ENCODE results near the gene BICRA. TPM values are rescaled to one million over a fixed set of nuclear protein-coding genes. Genes with fewer than 3 reads are reported as not detected.

Gene BICRA
- total and polyA plus RNA-seq, 3 experiments from 2014 or later: 1.6 to 13.9 (median 11.5) TPM

DNA sequence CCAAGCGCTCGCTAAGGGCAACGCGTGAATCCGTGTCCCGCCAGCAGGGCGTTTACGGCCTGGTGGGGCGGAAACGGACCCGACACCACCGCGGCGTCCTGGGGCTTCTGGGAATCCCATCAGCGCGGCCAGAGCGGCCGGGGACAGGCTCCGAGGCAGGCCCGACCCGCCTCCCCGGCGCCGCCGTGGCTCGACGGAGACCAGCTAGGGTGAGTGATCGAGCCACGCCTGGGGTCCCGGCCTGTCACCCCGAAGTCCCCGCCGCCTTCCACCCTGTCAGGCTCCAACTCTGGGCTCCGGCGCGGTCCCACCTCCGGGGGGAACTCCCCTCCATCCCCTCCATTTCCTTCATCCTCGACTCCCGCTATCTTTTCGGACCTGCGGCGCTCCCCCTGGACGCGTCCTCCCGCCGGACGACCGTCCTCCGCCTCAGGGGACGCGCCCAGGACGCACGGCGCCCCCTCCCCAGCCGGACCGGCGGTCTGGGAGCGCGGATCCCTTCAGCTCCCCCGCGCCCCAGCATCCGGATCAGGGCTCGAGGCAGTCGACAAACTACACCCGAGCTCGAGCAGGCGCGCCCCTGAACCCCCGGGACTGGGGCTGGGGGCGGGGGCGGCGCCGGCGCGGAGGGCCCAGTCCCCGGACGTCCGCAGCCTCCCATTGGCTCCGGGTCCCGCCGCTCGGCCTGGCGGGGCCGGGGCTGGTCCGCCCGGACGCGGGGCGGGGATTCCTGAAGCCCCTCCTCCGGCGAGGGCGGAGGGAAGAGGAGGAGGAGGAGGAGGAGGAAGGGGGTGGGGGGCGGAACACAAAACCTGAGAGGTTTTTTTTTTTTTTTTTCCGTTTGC, 638 bp upstream of the BICRA start:
- peak; percentile 94 to 98 (median 96) for DNase-seq
- no peaks in the 10 kb centered on the region for H3K9me3 Mint-ChIP-seq
- Histone ChIP-seq H3K4me3 (ENCODE audit: low read length) (peak overlapping the region; percentile 79), H3K4me1 (ENCODE audit: insufficient read depth, low read length) (peaks cover 23% of the 10 kb centered on the region), H3K36me3 (ENCODE audit: insufficient read depth, low read length) (no peaks in the 10 kb centered on the region), H3K27me3 (ENCODE audit: insufficient read depth, low read length, poor library complexity, severe bottlenecking) (no peaks in the 10 kb centered on the region), H3K9me3 (ENCODE audit: low read length) (no peaks in the 10 kb centered on the region), H3K27ac (ENCODE audit: low read depth, low read length) (peak overlapping the region; percentile 85)
- CTCF ChIA-PET: interaction anchor here (1.4 to 2.4 kb wide), 3 partner anchors 93 to 172 kb away, joined by 3 to 8 read pairs (median 4); partner anchors contain the start of genes KPTN and NAPA
- POLR2A ChIA-PET: interaction anchor here (1.0 to 1.7 kb wide), 4 partner anchors 8 to 94 kb away, joined by 3 to 23 read pairs (median 4); partner anchors contain the start of gene NAPA
- H3K27ac Mint-ChIP-seq: peak overlapping the region; percentile 72 to 90 (median 78)
- peaks cover 25 to 35% (median 27%) of the 10 kb centered on the region in 3 donors for H3K4me1 Mint-ChIP-seq
- peak overlapping the region; percentile 74 to 92 (median 84) for H3K4me3 Mint-ChIP-seq
- peaks cover 0 to 14% (median 0%) of the 10 kb centered on the region in 3 donors for H3K36me3 Mint-ChIP-seq
- H3K27me3 Mint-ChIP-seq: no peaks in the 10 kb centered on the region

DNA sequence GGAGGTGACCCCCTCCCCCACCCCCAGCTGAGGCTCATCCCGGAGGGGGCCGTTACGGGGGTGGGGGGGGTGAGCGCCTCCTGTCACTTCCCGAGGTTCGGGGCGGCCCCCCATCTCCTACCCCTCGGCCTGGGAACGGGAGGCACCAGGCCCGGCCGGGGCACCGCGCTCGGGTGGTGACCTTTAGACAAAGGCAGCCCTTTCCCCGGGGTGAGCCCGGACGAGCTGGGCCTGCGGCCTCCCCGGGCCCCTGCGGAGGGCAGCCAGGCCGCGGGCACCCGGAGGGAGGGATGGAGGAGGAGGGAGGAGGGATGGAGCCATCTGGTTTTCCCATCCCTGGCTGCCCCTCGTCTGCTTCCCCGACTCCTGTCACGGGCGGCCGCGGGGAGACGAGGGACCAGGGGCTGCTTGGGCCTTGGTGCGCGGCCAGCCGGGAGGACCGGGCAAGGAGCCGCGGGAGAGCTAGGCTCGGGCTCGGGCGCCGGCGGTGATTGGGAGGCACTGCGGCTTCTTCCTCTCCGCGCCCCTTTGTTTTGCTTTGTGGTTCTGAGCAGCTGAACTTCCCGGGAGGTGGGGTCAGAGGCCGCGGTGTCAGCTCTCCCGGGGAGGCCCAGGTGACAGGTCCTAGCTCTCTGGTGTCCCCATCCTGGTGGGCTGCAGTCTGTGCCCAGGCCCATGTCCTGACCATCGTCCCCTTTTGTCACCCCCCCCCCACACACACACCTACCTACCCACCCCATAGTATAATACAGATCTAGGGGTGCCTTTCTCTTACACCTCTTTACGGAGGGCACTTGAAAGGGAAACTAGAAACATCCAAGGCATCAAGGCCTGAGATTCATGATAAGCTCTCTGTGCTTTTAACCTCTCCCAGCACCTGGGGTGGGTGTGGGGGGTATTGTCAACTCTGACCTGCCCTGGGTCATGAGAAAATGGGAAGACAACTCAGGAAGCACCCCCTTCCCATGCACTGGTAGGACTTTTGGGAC, 1.3 kb downstream of the BICRA start:
- no peaks in the 10 kb centered on the region for H3K9me3 Mint-ChIP-seq
- no peaks in the 10 kb centered on the region for H3K27me3 Mint-ChIP-seq
- Histone ChIP-seq H3K27ac (ENCODE audit: low read depth, low read length) (peak overlapping the region; percentile 43), H3K9me3 (ENCODE audit: low read length) (no peaks in the 10 kb centered on the region), H3K36me3 (ENCODE audit: insufficient read depth, low read length) (no peaks in the 10 kb centered on the region), H3K4me1 (ENCODE audit: insufficient read depth, low read length) (peaks cover 27% of the 10 kb centered on the region), H3K4me3 (ENCODE audit: low read length) (peak overlapping the region; percentile 16), H3K27me3 (ENCODE audit: insufficient read depth, low read length, poor library complexity, severe bottlenecking) (no peaks in the 10 kb centered on the region)
- ChIA-PET CTCF (interaction anchor here (0.7 to 1.9 kb wide), 13 partner anchors 14 to 321 kb away, joined by 3 to 15 read pairs (median 4); partner anchors contain the start of genes EHD2, KPTN and NAPA), POLR2A (interaction anchor here (0.7 to 1.7 kb wide), 6 partner anchors 9 to 1010 kb away, joined by 3 to 25 read pairs (median 6); partner anchors contain the start of genes INAFM1 and NAPA)
- peaks cover 0 to 28% (median 4%) of the 10 kb centered on the region in 3 donors for H3K36me3 Mint-ChIP-seq
- peak overlapping the region; percentile 81 to 98 (median 87) for H3K27ac Mint-ChIP-seq
- H3K4me1 Mint-ChIP-seq: peaks cover 35 to 53% (median 43%) of the 10 kb centered on the region in 3 donors
- peak; percentile 32 to 68 (median 53) for DNase-seq
- peak overlapping the region; percentile 80 to 90 (median 87) for H3K4me3 Mint-ChIP-seq

DNA sequence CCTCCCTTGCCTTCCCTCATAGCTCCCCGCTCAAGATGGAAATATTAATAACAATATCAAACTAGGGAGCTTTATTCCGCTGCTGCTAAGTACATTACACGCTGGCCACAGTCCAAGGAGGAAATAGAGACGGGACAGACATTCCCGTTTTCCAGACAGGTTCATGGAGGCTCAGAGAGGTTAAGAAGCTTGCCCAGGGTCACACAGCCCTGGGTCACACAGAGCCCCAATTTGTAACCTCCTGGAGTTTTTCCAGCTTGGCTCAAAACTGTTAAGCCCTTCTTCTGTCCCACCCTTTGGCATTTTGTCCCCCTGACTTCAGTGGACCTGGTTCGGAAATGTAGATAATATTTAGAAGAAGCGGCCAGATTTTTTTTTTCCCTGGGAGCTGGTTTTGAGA, 2.0 kb downstream of the BICRA start:
- Histone ChIP-seq H3K36me3 (ENCODE audit: insufficient read depth, low read length) (no peaks in the 10 kb centered on the region), H3K27ac (ENCODE audit: low read depth, low read length) (peak overlapping the region; percentile 43), H3K27me3 (ENCODE audit: insufficient read depth, low read length, poor library complexity, severe bottlenecking) (no peaks in the 10 kb centered on the region), H3K4me3 (ENCODE audit: low read length) (peak overlapping the region; percentile 16), H3K9me3 (ENCODE audit: low read length) (no peaks in the 10 kb centered on the region), H3K4me1 (ENCODE audit: insufficient read depth, low read length) (peaks cover 27% of the 10 kb centered on the region)
- ChIA-PET CTCF (interaction anchor here (0.7 to 1.9 kb wide), 12 partner anchors 13 to 322 kb away, joined by 3 to 15 read pairs (median 4); partner anchors contain the start of genes EHD2, KPTN and NAPA), POLR2A (interaction anchor here (0.8 to 1.7 kb wide), 4 partner anchors 10 to 336 kb away, joined by 3 to 25 read pairs (median 8); partner anchors contain the start of genes INAFM1 and NAPA)
- H3K27me3 Mint-ChIP-seq: no peaks in the 10 kb centered on the region
- H3K27ac Mint-ChIP-seq: peak overlapping the region; percentile 81 to 98 (median 87)
- peaks cover 0 to 32% (median 7%) of the 10 kb centered on the region in 3 donors for H3K36me3 Mint-ChIP-seq
- H3K4me3 Mint-ChIP-seq: peak overlapping the region; percentile 80 to 90 (median 87)
- DNase-seq: no peak
- peaks cover 39 to 60% (median 50%) of the 10 kb centered on the region in 3 donors for H3K4me1 Mint-ChIP-seq
- H3K9me3 Mint-ChIP-seq: no peaks in the 10 kb centered on the region

- DNase-seq: no peak
- Mint-ChIP-seq H3K4me3 (peak overlapping the region in 1 of 7 donors; percentile 24), H3K4me1 (peaks cover 47 to 64% (median 56%) of the 10 kb centered on the region in 3 donors), H3K27me3 (no peaks in the 10 kb centered on the region), H3K9me3 (no peaks in the 10 kb centered on the region), H3K36me3 (peaks cover 0 to 42% (median 7%) of the 10 kb centered on the region in 3 donors), H3K27ac (peak overlapping the region; percentile 36 to 87 (median 48))
- ChIA-PET POLR2A (interaction anchor here (0.6 kb wide), 2 partner anchors 150 to 1853 kb away, joined by 3 read pairs; no protein-coding TSS in a partner anchor), CTCF (interaction anchor here (1.6 kb wide), 1 partner anchor 177 kb away, joined by 5 read pairs; no protein-coding TSS in a partner anchor)
- Histone ChIP-seq H3K27me3 (ENCODE audit: insufficient read depth, low read length, poor library complexity, severe bottlenecking) (no peaks in the 10 kb centered on the region), H3K4me3 (ENCODE audit: low read length) (no peak overlapping the region), H3K27ac (ENCODE audit: low read depth, low read length) (no peak overlapping the region), H3K36me3 (ENCODE audit: insufficient read depth, low read length) (no peaks in the 10 kb centered on the region), H3K9me3 (ENCODE audit: low read length) (no peaks in the 10 kb centered on the region), H3K4me1 (ENCODE audit: insufficient read depth, low read length) (peaks cover 22% of the 10 kb centered on the region)
Observed at GRCh38 chr19:47613165-47614020, 4.5 kb downstream of the BICRA start.

DNA sequence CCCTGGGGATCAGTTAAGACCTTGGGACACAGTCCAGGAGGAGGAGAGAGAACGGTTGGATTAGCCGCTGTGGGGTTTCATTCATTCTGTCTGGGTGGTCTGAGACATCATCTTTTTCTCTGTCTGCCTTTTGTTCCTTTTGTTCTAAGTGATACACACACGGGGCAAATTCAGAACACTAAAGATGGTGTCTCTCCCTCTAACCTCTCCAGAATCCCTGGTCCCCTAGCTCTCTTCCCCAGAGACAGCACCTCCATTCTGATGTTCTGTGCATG, 5.0 kb downstream of the BICRA start:
- Mint-ChIP-seq H3K36me3 (peaks cover 0 to 43% (median 7%) of the 10 kb centered on the region in 3 donors), H3K4me1 (peaks cover 48 to 65% (median 56%) of the 10 kb centered on the region in 3 donors), H3K27me3 (no peaks in the 10 kb centered on the region), H3K4me3 (peak overlapping the region in 1 of 7 donors; percentile 64), H3K9me3 (no peaks in the 10 kb centered on the region), H3K27ac (peak overlapping the region in 5 of 8 donors; percentile 29 to 59 (median 46))
- no peaks in the 10 kb centered on the region for H3K27me3 ChIP-seq (ENCODE audit: insufficient read depth, low read length, poor library complexity, severe bottlenecking)
- no peaks in the 10 kb centered on the region for H3K9me3 ChIP-seq (ENCODE audit: low read length)
- ChIA-PET POLR2A (no interaction called here), CTCF (no interaction called here)
- no peak overlapping the region for H3K4me3 ChIP-seq (ENCODE audit: low read length)
- H3K36me3 ChIP-seq (ENCODE audit: insufficient read depth, low read length): no peaks in the 10 kb centered on the region
- H3K27ac ChIP-seq (ENCODE audit: low read depth, low read length): no peak overlapping the region
- DNase-seq: no peak
- peaks cover 22% of the 10 kb centered on the region for H3K4me1 ChIP-seq (ENCODE audit: insufficient read depth, low read length)

DNA sequence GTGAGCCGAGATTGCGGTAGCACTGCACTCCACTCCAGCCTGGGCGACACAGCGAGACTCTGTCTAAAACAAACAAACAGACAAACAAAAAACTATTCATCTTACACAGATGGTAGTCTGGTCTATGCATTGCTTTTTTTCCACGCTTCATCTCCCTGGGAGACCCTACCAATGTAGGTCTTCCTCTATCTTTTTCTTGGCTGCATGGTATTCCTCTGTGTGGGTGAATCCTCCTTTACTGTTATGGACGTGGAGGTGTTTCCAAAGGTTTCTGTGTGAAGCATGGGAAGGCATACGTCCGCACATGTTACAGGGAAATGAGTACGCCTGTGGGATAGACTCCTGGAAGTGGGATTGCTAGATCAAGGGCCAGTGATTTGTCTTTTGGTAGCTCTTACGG, 5.6 kb downstream of the BICRA start:
- no peak for DNase-seq
- H3K9me3 Mint-ChIP-seq: no peaks in the 10 kb centered on the region
- Histone ChIP-seq H3K36me3 (ENCODE audit: insufficient read depth, low read length) (no peaks in the 10 kb centered on the region), H3K4me3 (ENCODE audit: low read length) (no peak overlapping the region), H3K4me1 (ENCODE audit: insufficient read depth, low read length) (peaks cover 22% of the 10 kb centered on the region), H3K9me3 (ENCODE audit: low read length) (no peaks in the 10 kb centered on the region), H3K27ac (ENCODE audit: low read depth, low read length) (no peak overlapping the region), H3K27me3 (ENCODE audit: insufficient read depth, low read length, poor library complexity, severe bottlenecking) (no peaks in the 10 kb centered on the region)
- H3K36me3 Mint-ChIP-seq: peaks cover 0 to 42% (median 7%) of the 10 kb centered on the region in 3 donors
- peaks cover 47 to 67% (median 56%) of the 10 kb centered on the region in 3 donors for H3K4me1 Mint-ChIP-seq
- peak overlapping the region in 1 of 8 donors; percentile 36 for H3K27ac Mint-ChIP-seq
- ChIA-PET POLR2A (no interaction called here), CTCF (no interaction called here)
- peak overlapping the region in 1 of 7 donors; percentile 64 for H3K4me3 Mint-ChIP-seq
- H3K27me3 Mint-ChIP-seq: no peaks in the 10 kb centered on the region

DNA sequence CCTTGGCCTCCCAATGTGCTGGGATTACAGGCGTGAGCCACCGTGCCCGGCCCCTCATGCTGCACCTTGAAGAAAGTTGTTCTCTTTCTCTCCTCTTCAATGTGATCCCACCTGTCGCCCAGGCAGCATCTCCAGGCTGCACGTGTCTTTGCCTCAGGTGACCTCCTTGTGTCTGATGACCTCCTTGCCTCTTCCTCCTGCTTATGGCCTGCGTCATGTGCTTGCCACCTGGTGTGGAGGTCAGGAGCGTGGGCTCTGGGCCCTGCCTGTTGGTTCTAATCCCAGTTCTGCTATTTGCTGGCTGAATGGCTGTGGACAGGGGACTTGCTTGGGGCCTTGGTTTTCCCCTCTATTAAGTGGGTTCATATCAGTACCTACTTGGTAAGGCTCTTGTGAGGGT, 6.3 kb downstream of the BICRA start:
- Histone ChIP-seq H3K4me3 (ENCODE audit: low read length) (no peak overlapping the region), H3K9me3 (ENCODE audit: low read length) (no peaks in the 10 kb centered on the region), H3K27me3 (ENCODE audit: insufficient read depth, low read length, poor library complexity, severe bottlenecking) (no peaks in the 10 kb centered on the region), H3K4me1 (ENCODE audit: insufficient read depth, low read length) (peaks cover 22% of the 10 kb centered on the region), H3K27ac (ENCODE audit: low read depth, low read length) (no peak overlapping the region), H3K36me3 (ENCODE audit: insufficient read depth, low read length) (no peaks in the 10 kb centered on the region)
- ChIA-PET POLR2A (no interaction called here), CTCF (no interaction called here)
- Mint-ChIP-seq H3K27me3 (no peaks in the 10 kb centered on the region), H3K36me3 (peaks cover 0 to 48% (median 7%) of the 10 kb centered on the region in 3 donors), H3K4me3 (peak overlapping the region in 3 of 7 donors; percentile 19 to 39 (median 25)), H3K27ac (peak overlapping the region in 3 of 8 donors; percentile 36 to 85 (median 84)), H3K9me3 (no peaks in the 10 kb centered on the region), H3K4me1 (peaks cover 50 to 74% (median 62%) of the 10 kb centered on the region in 3 donors)
- no peak for DNase-seq
